Adrenal gland (tissue), 12 donors: ENCODE measurements around the gene GIGYF2. TPM values are rescaled to one million over a fixed set of nuclear protein-coding genes. Genes with fewer than 3 reads are reported as not detected.
A peak's percentile ranks its signal among the peaks of the same experiment; 100 is the strongest.

Source experiments
- DNase-seq, 7 donors: peaks; one replicate each; pipeline ENCODE4 v3.0.0-alpha.2; 2019 to 2020
- H3K27ac ChIP-seq, 5 donors: fragments of 200-600 bp; sonication (generic) in 4 of 5; 1 replicate in 3 of 5; 2 replicates in 2 of 5; pipeline versions ENCODE4 v1.5.1 to v1.8.0; 2016 to 2020; ENCODE audit warnings: mild to moderate bottlenecking in 1 of 5
- H3K27me3 ChIP-seq: fragments of 200-600 bp; 2 replicates; pipeline ENCODE4 v1.8.0; 2021
- H3K36me3 ChIP-seq, 2 donors: fragments of 200-600 bp; replicated peaks in 1 of 2; 1 replicate in 1 of 2; 2 replicates in 1 of 2; pipeline versions ENCODE4 v1.5.1 to v1.8.0; 2018 to 2022
- H3K4me1 ChIP-seq, 2 donors: fragments of 200-600 bp; replicated peaks in 1 of 2; 1 replicate in 1 of 2; 2 replicates in 1 of 2; pipeline versions ENCODE4 v1.5.1 to v1.8.0; 2018 to 2021
- H3K4me3 ChIP-seq, 4 donors: fragments of 200-600 bp; sonication (generic) in 3 of 4; one replicate each; pipeline ENCODE4 v1.5.1; 2016 to 2018
- H3K9me3 ChIP-seq, 3 donors: fragments of 200-600 bp; sonication (generic) in 1 of 3; replicated peaks in 1 of 3; 1 replicate in 2 of 3; 2 replicates in 1 of 3; pipeline versions ENCODE4 v1.5.1 to v1.8.0; 2016 to 2021
- CTCF ChIP-seq, 6 experiments: fragments of 450-650 bp in 4 of 6; fragments of 200-600 bp in 2 of 6; sonication (generic) in 1 of 6; IDR thresholded peaks; 1 replicate in 5 of 6; 2 replicates in 1 of 6; pipeline versions ENCODE4 v1.5.1 to v1.8.0; 2016 to 2021; ENCODE audit warnings: antibody characterized with exemption in 6 of 6, mild to moderate bottlenecking in 2 of 6, moderate library complexity in 1 of 6
- POLR2A ChIP-seq, 2 donors: fragments of 450-650 bp; IDR thresholded peaks; one replicate each; pipeline ENCODE4 v1.6.1; 2017; ENCODE audit warnings: antibody characterized with exemption in 2 of 2, mild to moderate bottlenecking in 2 of 2, moderate library complexity in 1 of 2
- WGBS, 4 donors: extraction: QIAGEN DNeasy Blood & Tissue Kit in 2 of 4; methylation state at CpG; one replicate each; pipeline versions ENCODE4 v1.1.5 to v1.1.7; 2013 to 2017; 5-methylcytosine and 5-hydroxymethylcytosine counted together
- intact Hi-C, 2 donors: fragments of 100-400 bp; cut with DNase I; formaldehyde crosslinking; loops; one replicate each; pipeline versions ENCODE4 v1.14.1 to v1.15.0; 2022 to 2023
- polyA plus RNA-seq, 3 donors: library from polyadenylated mRNA; stranded (reverse); fragments of 200-250 nt in 2 of 3; fragments of 350-450 nt in 1 of 3; fragmentation: Illumina TruSeq in 1 of 3; extraction: RNeasy Lipid Tissue Mini Kit (QIAGEN cat#74804) in 1 of 3; gene quantifications; one replicate each; pipeline ENCODE4 v1.2.3, GENCODE V29; 2013 to 2014
- total RNA-seq, 9 donors: library from RNA; depleted of rRNA in 4 of 9; stranded (reverse); fragments of >200 nt in 4 of 9; fragments of 120-200 nt in 1 of 9; fragmentation: NEBNext Ultra II Directional in 1 of 9; extraction: Animal tissue kit (Norgen Biotek cat#: 25700) in 1 of 9; gene quantifications; one replicate each; pipeline versions ENCODE4 v1.1.0 to v1.2.4, GENCODE V29; 2013 to 2023
- donor health status: healthy with polysubstance abuse.
- donor health status: Bipolar disorder and iron deficiency.
- donor health status: DM: yes; HTN: yes; CAD: no.
- donor health status: DM: no; HTN: no; CAD: no.
- donor health status: DM: no; HTN: no; CAD: no.
- donor health status: DM: yes; HTN: yes; CAD: no.

GIGYF2 gene
- total and polyA plus RNA-seq, 12 donors = 13.5 to 93.7 (median 65.4) TPM

- TF ChIP-seq CTCF (IDR thresholded peaks at IDR 0.05) (peak; percentile 23 to 60 (median 54)), POLR2A (IDR thresholded peaks at IDR 0.05) (no peak)
- Histone ChIP-seq H3K4me3 (no peak overlapping the region), H3K27ac (no peak overlapping the region), H3K9me3 (no peaks in the 10 kb centered on the region), H3K27me3 (no peaks in the 10 kb centered on the region), H3K4me1 (no peaks in the 10 kb centered on the region), H3K36me3 (no peaks in the 10 kb centered on the region)
- 55 to 59% (median 57%) methylated on average over 16 to 17 of the region's 17 CpGs for WGBS, 4 donors
- intact Hi-C loops = loop anchor here (5.0 kb wide), 1 partner anchor 57 kb away; no protein-coding TSS in a partner anchor
- DNase-seq = peak in 6 of 7 donors; percentile 22 to 66 (median 40)
Measured at GRCh38 chr2:232668805-232669444, 28.2 kb upstream of the GIGYF2 start.

- Histone ChIP-seq H3K27ac (no peak overlapping the region), H3K4me3 (no peak overlapping the region), H3K9me3 (no peaks in the 10 kb centered on the region), H3K4me1 (no peaks in the 10 kb centered on the region), H3K36me3 (no peaks in the 10 kb centered on the region), H3K27me3 (no peaks in the 10 kb centered on the region)
- intact Hi-C loops = no loop called here
- 85 to 100% (median 91%) methylated on average over 1 of the region's 1 CpG for WGBS, 4 donors
- TF ChIP-seq POLR2A (IDR thresholded peaks at IDR 0.05) (no peak), CTCF (IDR thresholded peaks at IDR 0.05) (no peak)
- DNase-seq = no peak
Measured at GRCh38 chr2:232672588-232672987, 24.5 kb upstream of the GIGYF2 start.

- H3K36me3 ChIP-seq = no peaks in the 10 kb centered on the region
- no peak overlapping the region for H3K4me3 ChIP-seq
- no peaks in the 10 kb centered on the region for H3K4me1 ChIP-seq
- H3K27me3 ChIP-seq = no peaks in the 10 kb centered on the region
- no peak overlapping the region for H3K27ac ChIP-seq
- intact Hi-C loops = no loop called here
- TF ChIP-seq CTCF (IDR thresholded peaks at IDR 0.05) (no peak), POLR2A (IDR thresholded peaks at IDR 0.05) (no peak)
- 70 to 80% (median 75%) methylated on average over 6 of the region's 6 CpGs for WGBS, 4 donors
- no peaks in the 10 kb centered on the region for H3K9me3 ChIP-seq
- DNase-seq = no peak
Measured at GRCh38 chr2:232674491-232674890, 22.6 kb upstream of the GIGYF2 start.

GRCh38 chr2:232675381-232675780 lies 21.8 kb upstream of the GIGYF2 start:
- Histone ChIP-seq H3K4me3 (no peak overlapping the region), H3K36me3 (no peaks in the 10 kb centered on the region), H3K9me3 (no peaks in the 10 kb centered on the region), H3K4me1 (no peaks in the 10 kb centered on the region), H3K27ac (no peak overlapping the region), H3K27me3 (no peaks in the 10 kb centered on the region)
- WGBS, 4 donors = 88 to 94% (median 94%) methylated on average over 10 of the region's 10 CpGs
- TF ChIP-seq CTCF (IDR thresholded peaks at IDR 0.05) (no peak), POLR2A (IDR thresholded peaks at IDR 0.05) (no peak)
- intact Hi-C loops = no loop called here
- DNase-seq = no peak
